Endothelial cell (in vitro differentiated cells): ENCODE data around the gene BEST3. TPM values are rescaled to one million over a fixed set of nuclear protein-coding genes. Genes with fewer than 3 reads are reported as not detected.

Source experiments
- DNase-seq: peaks from one replicate; pipeline ENCODE4 v3.0.0; 2021; ENCODE audit warnings: low spot score
- H3K27ac Mint-ChIP-seq: one replicate; pipeline ENCODE4 v1.8.0; 2021; ENCODE audit warnings: mixed read lengths, inconsistent platforms; ENCODE audit not compliant: unreplicated experiment
- H3K27me3 Mint-ChIP-seq: one replicate; pipeline ENCODE4 v1.8.0; 2021; ENCODE audit warnings: mild to moderate bottlenecking, moderate library complexity, mixed read lengths, inconsistent platforms; ENCODE audit not compliant: unreplicated experiment
- H3K36me3 Mint-ChIP-seq: one replicate; pipeline ENCODE4 v1.8.0; 2021; ENCODE audit warnings: mild to moderate bottlenecking, low read depth, mixed read lengths, inconsistent platforms; ENCODE audit not compliant: unreplicated experiment
- H3K4me1 Mint-ChIP-seq: one replicate; pipeline ENCODE4 v1.8.0; 2021; ENCODE audit warnings: mild to moderate bottlenecking, mixed read lengths, inconsistent platforms; ENCODE audit not compliant: unreplicated experiment
- H3K4me3 Mint-ChIP-seq: one replicate; pipeline ENCODE4 v1.8.0; 2021; ENCODE audit warnings: mild to moderate bottlenecking, mixed read lengths, inconsistent platforms; ENCODE audit not compliant: unreplicated experiment
- H3K9me3 Mint-ChIP-seq: one replicate; pipeline ENCODE4 v1.8.0; 2021; ENCODE audit warnings: mixed read lengths, inconsistent platforms; ENCODE audit not compliant: unreplicated experiment
- CTCF ChIP-seq: fragments of 200-600 bp; sonication (generic); IDR thresholded peaks from one replicate; pipeline ENCODE4 v1.5.0; 2021; ENCODE audit warnings: antibody characterized with exemption; ENCODE audit not compliant: unreplicated experiment
- total RNA-seq: library from RNA; stranded (reverse); fragmentation: NEBNext Ultra II Directional; extraction: Animal tissue kit (Norgen Biotek cat#: 25700); gene quantifications from one replicate; pipeline ENCODE4 v1.2.1, GENCODE V29; 2021; ENCODE audit not compliant: unreplicated experiment

The BEST3 gene
- total RNA-seq, 1 donor from 2014 or later: not detected

- Mint-ChIP-seq H3K4me3 (no peak overlapping the region), H3K36me3 (no peaks in the 10 kb centered on the region), H3K9me3 (no peaks in the 10 kb centered on the region), H3K27ac (no peak overlapping the region), H3K4me1 (no peaks in the 10 kb centered on the region), H3K27me3 (peaks cover 1% of the 10 kb centered on the region)
- DNase-seq: no peak
- no peak for TF ChIP-seq CTCF
Observed at GRCh38 chr12:69733638-69734037, 34.5 kb upstream of the BEST3 start.

GRCh38 chr12:69732088-69732487 is 33.0 kb upstream of the BEST3 start:
- no peaks in the 10 kb centered on the region for H3K36me3 Mint-ChIP-seq
- no peak overlapping the region for H3K27ac Mint-ChIP-seq
- TF ChIP-seq CTCF: no peak
- no peaks in the 10 kb centered on the region for H3K4me1 Mint-ChIP-seq
- no peak overlapping the region for H3K4me3 Mint-ChIP-seq
- DNase-seq: no peak
- no peaks in the 10 kb centered on the region for H3K27me3 Mint-ChIP-seq
- H3K9me3 Mint-ChIP-seq: no peaks in the 10 kb centered on the region

- H3K27me3 Mint-ChIP-seq: no peaks in the 10 kb centered on the region
- H3K9me3 Mint-ChIP-seq: no peaks in the 10 kb centered on the region
- no peak for TF ChIP-seq CTCF
- H3K27ac Mint-ChIP-seq: no peak overlapping the region
- H3K4me1 Mint-ChIP-seq: peaks cover 8% of the 10 kb centered on the region
- DNase-seq: no peak
- H3K36me3 Mint-ChIP-seq: no peaks in the 10 kb centered on the region
- no peak overlapping the region for H3K4me3 Mint-ChIP-seq
Observed at GRCh38 chr12:69726922-69727321, 27.8 kb upstream of the BEST3 start.

- TF ChIP-seq CTCF: no peak
- no peak overlapping the region for H3K27ac Mint-ChIP-seq
- peaks cover 2% of the 10 kb centered on the region for H3K27me3 Mint-ChIP-seq
- peaks cover 8% of the 10 kb centered on the region for H3K4me1 Mint-ChIP-seq
- no peak overlapping the region for H3K4me3 Mint-ChIP-seq
- no peaks in the 10 kb centered on the region for H3K9me3 Mint-ChIP-seq
- no peak for DNase-seq
- no peaks in the 10 kb centered on the region for H3K36me3 Mint-ChIP-seq
Observed at GRCh38 chr12:69720750-69721149, 21.6 kb upstream of the BEST3 start.

GRCh38 chr12:69719336-69720316 is 20.5 kb upstream of the BEST3 start:
- no peak for TF ChIP-seq CTCF
- H3K9me3 Mint-ChIP-seq: no peaks in the 10 kb centered on the region
- no peaks in the 10 kb centered on the region for H3K36me3 Mint-ChIP-seq
- no peak for DNase-seq
- H3K4me3 Mint-ChIP-seq: no peak overlapping the region
- no peak overlapping the region for H3K27ac Mint-ChIP-seq
- H3K27me3 Mint-ChIP-seq: peaks cover 2% of the 10 kb centered on the region
- peaks cover 2% of the 10 kb centered on the region for H3K4me1 Mint-ChIP-seq
